ENCODE results near the gene CEP85.

GRCh38 chr1:26324550-26324949, 90.5 kb downstream of the CEP85 start:
- TF ChIP-seq CTCF (conservative IDR thresholded peaks at IDR 0.05 in 1 of 2, IDR thresholded peaks at IDR 0.05 in 1 of 2; ENCODE audit: extremely low read depth in 1 of 2, insufficient read depth in 1 of 2, low read depth in 1 of 2, low read length in 2 of 2) = no peak
- no peak for TF ChIP-seq EZH2 (IDR thresholded peaks at IDR 0.05; ENCODE audit: borderline replicate concordance, low read length)

All from mammary epithelial cell (primary cell).